HL-60 (cell line): ENCODE measurements around the gene SEMA6C.
"Not testable (repeated sequence)": the region's sequence is repeated elsewhere in the genome, so short reads cannot be mapped to it uniquely, and the experiment has no call there.

Source experiments
- DNase-seq, 2 experiments: peaks; one replicate each; pipeline ENCODE4 v3.0.0-alpha.2; 2010 to 2020; ENCODE audit warnings: low read depth in 1 of 2, low spot score in 1 of 2
- H3K27ac ChIP-seq: fragments of 250-450 bp; sonication (Bioruptor Pico); replicated peaks from 2 replicates; pipeline ENCODE4 v1.5.1; 2020; ENCODE audit warnings: mild to moderate bottlenecking, moderate library complexity
- H3K27me3 ChIP-seq: fragments of 250-450 bp; sonication (Bioruptor Pico); 2 replicates; pipeline ENCODE4 v1.5.1; 2021; ENCODE audit warnings: mild to moderate bottlenecking, moderate library complexity; ENCODE audit not compliant: insufficient read depth, poor library complexity, severe bottlenecking
- H3K4me3 ChIP-seq: replicated peaks from 2 replicates; pipeline ENCODE4 v1.5.1; 2011; ENCODE audit warnings: mild to moderate bottlenecking, control low read depth, low read length; ENCODE audit not compliant: insufficient read depth
- CTCF ChIP-seq: IDR thresholded peaks from one replicate; pipeline ENCODE4 v1.5.1; 2011; ENCODE audit warnings: low read length, control low read depth, inconsistent platforms; ENCODE audit not compliant: insufficient read depth
- GABPA ChIP-seq: IDR thresholded peaks from 2 replicates; pipeline ENCODE4 v1.6.1; 2012; ENCODE audit warnings: low read depth
- POLR2AphosphoS5 ChIP-seq: IDR thresholded peaks from 2 replicates; pipeline ENCODE4 v1.6.1; 2012; ENCODE audit warnings: low read depth
- REST ChIP-seq: IDR thresholded peaks from 2 replicates; pipeline ENCODE4 v1.6.1; 2012; ENCODE audit warnings: low read depth; ENCODE audit not compliant: insufficient replicate concordance
- SPI1 ChIP-seq: IDR thresholded peaks from 2 replicates; pipeline ENCODE4 v1.6.1; 2012; ENCODE audit warnings: low read depth, mild to moderate bottlenecking, borderline replicate concordance

The SEMA6C gene

GRCh38 chr1:151104630-151105029 is 41.8 kb downstream of the SEMA6C start:
- Histone ChIP-seq H3K27me3 (no peaks in the 10 kb centered on the region), H3K4me3 (no peak overlapping the region), H3K27ac (no peak overlapping the region)
- no peak for DNase-seq
- no peak for TF ChIP-seq REST
- TF ChIP-seq CTCF, result no peak
- TF ChIP-seq GABPA, result no peak
- no peak for TF ChIP-seq SPI1
- TF ChIP-seq POLR2AphosphoS5, result no peak

- TF ChIP-seq POLR2AphosphoS5 (no peak), REST (no peak), SPI1 (no peak), CTCF (no peak), GABPA (no peak)
- Histone ChIP-seq H3K27me3 (no peaks in the 10 kb centered on the region), H3K4me3 (no peak overlapping the region), H3K27ac (no peak overlapping the region)
- DNase-seq, result no peak
These were observed 48.3 kb downstream of the SEMA6C start for GRCh38 chr1:151098126-151098525.

- DNase-seq, H3K27me3 ChIP-seq, H3K4me3 ChIP-seq, H3K27ac ChIP-seq: not testable (repeated sequence)
These were observed 49.0 kb downstream of the SEMA6C start for GRCh38 chr1:151097426-151097825.

- no peak for TF ChIP-seq GABPA
- no peak for TF ChIP-seq POLR2AphosphoS5
- TF ChIP-seq SPI1, result no peak
- no peak for TF ChIP-seq CTCF
- no peak for TF ChIP-seq REST
- no peaks in the 10 kb centered on the region for H3K27me3 ChIP-seq
- DNase-seq, result no peak
- H3K27ac ChIP-seq, result no peak overlapping the region
- no peak overlapping the region for H3K4me3 ChIP-seq
These were observed 60.4 kb downstream of the SEMA6C start for GRCh38 chr1:151085953-151086559.
